A673 (cell line): ENCODE data around the gene MYMK. TPM values are rescaled to one million over a fixed set of nuclear protein-coding genes. Genes with fewer than 3 reads are reported as not detected.

Source experiments
- BruUV-seq: library from RNA; stranded (reverse); fragments of 400-500 nt; replicated peaks from 2 replicates; lab custom pipeline; 2021; lab: Mats Ljungman, UMichigan
- CTCF ChIA-PET: fragments of 300-600 bp; sonication (Branson Sonifier 250); formaldehyde crosslinking; loops from one replicate; lab custom pipeline; 2022; ENCODE audit warnings: antibody characterized with exemption; lab: Charles Lee
- POLR2A ChIA-PET: fragments of 300-600 bp; sonication (Branson Sonifier 250); formaldehyde crosslinking; loops from one replicate; lab custom pipeline; 2022; ENCODE audit warnings: antibody characterized with exemption; ENCODE audit not compliant: low non-redundant PET; lab: Charles Lee
- DNase-seq: peaks from one replicate; pipeline ENCODE4 v3.0.0-alpha.2; 2015; ENCODE audit warnings: low spot score
- H3K27ac ChIP-seq: fragments of 200-600 bp; sonication (generic); 2 replicates; pipeline ENCODE4 v1.5.1; 2016; ENCODE audit warnings: mixed run types, low read depth, mild to moderate bottlenecking, mixed read lengths, antibody characterized with exemption, low read length; ENCODE audit not compliant: poor library complexity, severe bottlenecking
- H3K27me3 ChIP-seq: fragments of 200-600 bp; sonication (generic); replicated peaks from 2 replicates; pipeline ENCODE4 v1.6.1; 2017; ENCODE audit warnings: mixed run types, low read depth, mild to moderate bottlenecking, mixed read lengths, antibody characterized with exemption, low read length; ENCODE audit not compliant: insufficient read depth, poor library complexity
- H3K36me3 ChIP-seq: fragments of 200-600 bp; sonication (generic); 2 replicates; pipeline ENCODE4 v1.6.1; 2016; ENCODE audit warnings: mixed run types, mild to moderate bottlenecking, mixed read lengths, antibody characterized with exemption, low read length; ENCODE audit not compliant: insufficient read depth, poor library complexity, severe bottlenecking
- H3K4me1 ChIP-seq: fragments of 200-600 bp; sonication (generic); 2 replicates; pipeline ENCODE4 v1.6.1; 2017; ENCODE audit warnings: mixed run types, mild to moderate bottlenecking, mixed read lengths, antibody characterized with exemption, low read length; ENCODE audit not compliant: insufficient read depth, poor library complexity, severe bottlenecking
- H3K4me3 ChIP-seq: fragments of 200-600 bp; sonication (generic); 2 replicates; pipeline ENCODE4 v1.5.1; 2016; ENCODE audit warnings: low read depth, mixed run types, mild to moderate bottlenecking, mixed read lengths, low read length; ENCODE audit not compliant: poor library complexity, severe bottlenecking
- H3K9me3 ChIP-seq: fragments of 200-600 bp; sonication (generic); 2 replicates; pipeline ENCODE4 v1.6.1; 2016; ENCODE audit warnings: mixed run types, low read depth, mild to moderate bottlenecking, mixed read lengths, antibody characterized with exemption, low read length; ENCODE audit not compliant: poor library complexity, severe bottlenecking
- CTCF ChIP-seq: fragments of 300-800, 200-600 bp; sonication (generic); conservative IDR thresholded peaks from 2 replicates; pipeline ENCODE4 v1.5.1; 2017; ENCODE audit warnings: low read depth, mild to moderate bottlenecking, antibody characterized with exemption, low read length, moderate library complexity, mixed read lengths
- EZH2 ChIP-seq: fragments of 200-600 bp; sonication (generic); IDR thresholded peaks from 2 replicates; pipeline ENCODE4 v1.6.1; 2017; ENCODE audit warnings: borderline replicate concordance, low read depth, mild to moderate bottlenecking, mixed read lengths, antibody characterized with exemption, low read length; ENCODE audit not compliant: poor library complexity, severe bottlenecking
- intact Hi-C: fragments of 100-400 bp; cut with micrococcal nuclease; formaldehyde crosslinking; loops from one replicate; pipeline ENCODE4 v1.10.0; 2022; ENCODE audit not compliant: unreplicated experiment
- total RNA-seq: library from RNA; stranded (reverse); gene quantifications from 2 replicates; pipeline ENCODE4 v1.2.3, GENCODE V29; 2021

MYMK gene
- total RNA-seq, 1 experiment from 2014 or later: not detected

- H3K4me3 ChIP-seq: no peak overlapping the region
- H3K4me1 ChIP-seq: peaks cover 11% of the 10 kb centered on the region
- H3K9me3 ChIP-seq: no peaks in the 10 kb centered on the region
- ChIA-PET CTCF (no interaction called here), POLR2A (no interaction called here)
- no peaks in the 10 kb centered on the region for H3K27me3 ChIP-seq
- no peak for DNase-seq
- H3K27ac ChIP-seq: no peak overlapping the region
- no peaks in the 10 kb centered on the region for H3K36me3 ChIP-seq
- TF ChIP-seq EZH2 (no peak), CTCF (no peak)
- intact Hi-C loops: no loop called here
- BruUV-seq: no TSS peak
Observed at GRCh38 chr9:133509179-133510083, 15.3 kb downstream of the MYMK start.

- POLR2A ChIA-PET: no interaction called here
- no peak for DNase-seq
- Histone ChIP-seq H3K4me3 (no peak overlapping the region), H3K4me1 (peaks cover 11% of the 10 kb centered on the region), H3K27ac (no peak overlapping the region), H3K9me3 (no peaks in the 10 kb centered on the region), H3K27me3 (no peaks in the 10 kb centered on the region), H3K36me3 (no peaks in the 10 kb centered on the region)
- intact Hi-C loops: no loop called here
- CTCF ChIA-PET: no interaction called here
- no TSS peak for BruUV-seq
- TF ChIP-seq CTCF: no peak
- no peak for TF ChIP-seq EZH2
Observed at GRCh38 chr9:133508046-133508445, 16.7 kb downstream of the MYMK start.

- peaks cover 2% of the 10 kb centered on the region for H3K27me3 ChIP-seq
- H3K36me3 ChIP-seq: no peaks in the 10 kb centered on the region
- H3K27ac ChIP-seq: no peak overlapping the region
- no TSS peak for BruUV-seq
- no peak for DNase-seq
- intact Hi-C loops: no loop called here
- ChIA-PET CTCF (no interaction called here), POLR2A (no interaction called here)
- H3K4me1 ChIP-seq: peaks cover 11% of the 10 kb centered on the region
- no peak overlapping the region for H3K4me3 ChIP-seq
- H3K9me3 ChIP-seq: peaks cover 4% of the 10 kb centered on the region
- TF ChIP-seq EZH2: no peak
- no peak for TF ChIP-seq CTCF
Observed at GRCh38 chr9:133507246-133507965, 17.4 kb downstream of the MYMK start.
